NCI-H446 treated with DMSO at 0.1 percent for 48 hours (cell line): ENCODE data around the gene CCDC60.

Experiments
- DNase-seq: peaks from one replicate; lab custom pipeline; 2025; lab: John Stamatoyannopoulos, UW

The CCDC60 gene

GRCh38 chr12:119544765-119545625, 210.5 kb downstream of the CCDC60 start:
- peak; percentile 59 for DNase-seq

DNA sequence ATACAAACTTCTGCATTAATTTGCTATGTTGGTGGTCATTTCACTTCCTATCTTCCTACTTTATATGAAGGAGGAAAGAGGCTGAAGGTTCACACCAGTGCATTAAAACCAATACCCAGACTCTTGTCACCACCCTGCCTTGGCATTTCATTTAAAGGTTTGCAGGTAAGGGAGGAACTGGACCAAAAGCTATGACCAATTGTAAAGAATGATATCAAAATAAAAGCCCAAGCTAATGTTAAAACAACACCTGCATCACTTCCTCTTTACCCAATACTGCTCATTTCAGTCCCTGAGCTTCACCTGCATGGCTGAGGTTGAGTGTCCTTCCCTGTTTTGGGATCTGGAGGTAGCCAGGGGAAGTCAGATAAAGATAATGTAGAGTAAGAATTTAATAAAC, 211.8 kb downstream of the CCDC60 start:
- DNase-seq, result no peak

DNA sequence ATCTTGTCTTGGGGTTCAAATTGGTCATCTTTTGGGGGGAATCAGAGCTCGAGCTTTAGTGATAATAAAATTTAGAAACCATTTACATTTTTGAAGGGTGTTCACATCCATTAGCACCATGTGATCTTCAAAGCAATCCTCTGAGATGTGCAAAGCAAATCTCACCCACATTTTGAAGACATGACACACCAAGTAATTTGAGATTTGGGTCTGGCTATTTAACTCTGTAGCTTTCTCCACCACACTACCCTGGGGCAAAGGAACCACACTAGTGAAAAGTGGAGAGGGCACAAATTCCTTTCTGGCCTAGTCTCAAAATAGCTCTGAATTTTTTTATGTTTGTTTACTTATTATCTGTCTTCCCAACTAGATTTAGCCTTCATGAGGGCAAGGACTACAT, 212.5 kb downstream of the CCDC60 start:
- DNase-seq, result no peak

DNA sequence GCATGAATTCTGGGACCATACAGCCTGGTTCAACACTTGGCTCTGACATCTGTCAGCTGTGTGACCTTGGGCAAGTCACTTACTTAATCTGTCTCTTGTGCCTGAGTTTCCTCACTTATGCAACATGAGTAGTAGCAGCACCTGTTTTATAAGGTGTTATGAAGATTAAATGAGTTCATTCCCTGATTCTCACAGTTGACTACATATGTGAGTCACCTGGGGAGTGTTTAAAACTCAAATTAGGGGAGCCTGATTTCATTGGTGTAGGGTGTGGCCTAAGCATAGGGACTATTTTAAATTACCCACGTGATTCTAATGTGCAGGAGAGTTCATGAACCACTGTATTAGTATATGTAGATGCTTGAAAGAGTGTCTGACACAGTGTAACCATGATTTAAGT, 222.3 kb downstream of the CCDC60 start:
- DNase-seq, result no peak

DNA sequence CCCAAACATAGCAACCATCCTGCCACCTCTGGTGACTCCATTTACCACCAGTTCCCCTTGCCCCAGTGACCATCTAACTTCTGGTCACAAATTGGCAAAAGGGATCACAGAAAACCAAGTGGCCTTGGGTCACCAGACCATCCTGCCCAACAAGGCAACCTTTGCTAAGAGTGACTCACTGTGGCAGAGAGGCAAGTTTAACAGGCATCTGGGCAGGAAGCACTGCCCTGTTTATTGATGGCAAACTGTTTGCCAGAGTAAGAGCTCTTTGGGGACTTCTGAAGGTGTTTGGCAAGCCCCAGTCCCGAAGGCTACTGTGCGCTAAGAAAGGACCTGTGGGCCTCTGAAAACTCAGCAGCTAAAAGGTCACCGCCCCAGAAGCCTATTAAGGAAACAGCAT, 230.9 kb downstream of the CCDC60 start:
- DNase-seq, result no peak

- DNase-seq, result no peak
Observed at GRCh38 chr12:119570771-119571170, 236.2 kb downstream of the CCDC60 start.

DNA sequence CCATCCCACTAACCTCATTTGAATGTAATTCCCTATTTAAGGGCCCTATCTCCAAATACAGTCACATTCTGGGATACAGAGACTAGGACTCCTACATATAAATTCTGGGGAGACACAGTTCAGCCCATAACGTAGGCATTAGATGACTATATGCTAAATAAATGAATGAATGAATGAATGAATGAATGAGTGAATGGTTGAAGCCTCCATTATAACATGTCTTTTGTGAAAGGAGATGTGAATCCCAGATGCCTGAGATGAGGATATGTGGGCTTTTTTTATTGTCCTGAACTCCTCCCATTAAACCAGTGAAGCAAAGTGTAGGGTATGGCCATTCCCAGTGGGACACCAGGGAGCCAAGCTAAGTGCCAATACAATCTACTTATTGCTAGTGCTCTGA, 238.6 kb downstream of the CCDC60 start:
- no peak for DNase-seq

DNA sequence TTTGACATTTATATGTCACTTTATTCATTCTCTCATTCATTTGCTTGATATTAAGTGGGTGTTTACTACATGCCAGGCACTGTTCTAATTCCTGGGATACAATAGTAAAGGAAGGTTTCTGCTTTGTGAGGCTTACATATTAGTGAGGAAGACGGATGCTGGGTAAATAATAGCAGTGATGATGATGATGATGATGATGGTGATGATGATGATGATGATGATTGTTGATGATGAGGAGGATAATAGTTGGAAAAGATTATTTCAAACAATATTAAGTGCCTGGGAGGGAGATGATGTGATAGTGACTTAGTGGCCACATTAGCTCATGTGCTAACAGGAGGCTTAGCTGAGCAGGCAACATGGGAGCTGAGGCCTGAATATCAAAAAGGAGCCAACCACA, 239.7 kb downstream of the CCDC60 start:
- DNase-seq, result no peak

GRCh38 chr12:119576118-119576810, 241.7 kb downstream of the CCDC60 start:
- DNase-seq, result no peak

GRCh38 chr12:119576915-119577314, 242.4 kb downstream of the CCDC60 start:
- DNase-seq, result no peak

- DNase-seq, result no peak
Observed at GRCh38 chr12:119578112-119578511, 243.6 kb downstream of the CCDC60 start.

- DNase-seq, result no peak
Observed at GRCh38 chr12:119589097-119589496, 254.6 kb downstream of the CCDC60 start.

DNA sequence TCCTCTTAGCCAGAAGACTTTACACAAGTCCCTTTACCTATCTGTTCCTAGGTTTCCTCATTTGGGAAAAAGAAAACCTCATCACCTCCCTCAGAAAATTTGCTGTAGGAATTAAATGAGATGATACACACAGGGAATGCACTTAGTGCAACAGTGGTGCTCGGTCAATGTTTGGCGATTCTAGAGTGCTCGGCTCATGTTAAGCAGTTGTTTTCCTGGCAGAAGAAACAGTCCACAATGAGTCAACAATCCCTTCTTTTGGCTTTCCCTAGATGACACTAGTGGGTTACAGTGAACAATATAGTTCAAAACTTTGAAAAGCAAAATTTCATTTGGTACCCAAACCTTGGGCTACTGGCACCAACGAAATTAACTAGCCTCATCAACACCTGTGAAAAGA, 255.1 kb downstream of the CCDC60 start:
- no peak for DNase-seq
